SK-N-DZ (cell line): ENCODE measurements around the gene FAM118A.
"Not testable (repeated sequence)": the region's sequence is repeated elsewhere in the genome, so short reads cannot be mapped to it uniquely, and the experiment has no call there.

Experiments
- DNase-seq: peaks from one replicate; pipeline ENCODE4 v3.0.0-alpha.2; 2015; ENCODE audit warnings: low spot score

Gene FAM118A

DNA sequence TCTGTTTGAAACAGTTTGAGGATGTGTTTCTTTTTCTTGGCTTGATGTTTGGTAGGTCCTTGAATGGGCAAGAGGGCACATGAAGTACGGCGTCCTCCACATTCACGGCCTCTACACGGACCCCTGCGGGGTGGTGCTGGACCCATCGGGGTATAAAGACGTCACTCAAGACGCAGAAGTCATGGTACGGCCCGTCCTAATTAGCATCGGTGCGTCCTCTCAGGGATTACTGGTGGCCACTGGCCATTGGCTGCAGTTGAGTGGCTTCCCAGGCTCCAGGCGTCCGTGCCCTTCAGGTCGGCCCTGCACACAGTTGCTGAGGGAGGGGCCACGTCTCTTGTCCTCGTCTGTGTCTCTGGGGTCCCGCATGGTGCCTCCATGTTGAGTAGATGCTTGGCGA lies 20.8 kb downstream of the FAM118A start:
- DNase-seq, result no peak

- no peak for DNase-seq
Measured at GRCh38 chr22:45331486-45331885, 21.8 kb downstream of the FAM118A start.

- DNase-seq, result no peak
Measured at GRCh38 chr22:45332001-45332400, 22.3 kb downstream of the FAM118A start.

- no peak for DNase-seq
Measured at GRCh38 chr22:45334068-45334467, 24.3 kb downstream of the FAM118A start.

GRCh38 chr22:45334528-45334927 lies 24.8 kb downstream of the FAM118A start:
- DNase-seq, result no peak

GRCh38 chr22:45335021-45335818 lies 25.5 kb downstream of the FAM118A start:
- DNase-seq, result no peak

GRCh38 chr22:45335854-45336522 lies 26.3 kb downstream of the FAM118A start:
- no peak for DNase-seq

DNA sequence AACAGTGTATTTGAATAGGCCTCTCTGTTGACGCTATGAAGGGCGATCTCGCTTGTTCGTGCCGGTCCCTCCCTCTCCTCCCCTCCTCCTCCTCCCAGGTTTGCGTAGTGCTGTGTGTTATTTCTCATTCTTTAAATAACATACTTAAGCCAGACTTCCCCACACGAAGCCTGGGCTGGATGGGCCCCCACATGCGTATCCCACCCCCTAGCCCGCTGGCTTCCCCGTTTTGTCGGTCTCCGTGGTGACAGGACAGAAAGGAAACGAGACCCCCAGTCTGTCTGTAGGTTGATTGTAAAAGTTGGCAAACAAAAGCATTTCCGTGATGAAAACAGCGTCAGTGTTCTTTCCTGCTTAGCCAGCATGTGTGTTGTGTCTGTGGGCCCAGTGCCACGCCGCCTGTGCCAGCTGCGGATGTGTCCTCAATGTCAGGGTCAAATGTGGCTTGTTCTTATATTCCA lies 27.3 kb downstream of the FAM118A start:
- no peak for DNase-seq

GRCh38 chr22:45337536-45337935 lies 27.8 kb downstream of the FAM118A start:
- no peak for DNase-seq

- DNase-seq, result no peak
Measured at GRCh38 chr22:45338795-45339194, 29.1 kb downstream of the FAM118A start.

GRCh38 chr22:45340323-45340722 lies 30.6 kb downstream of the FAM118A start:
- DNase-seq, result no peak

DNA sequence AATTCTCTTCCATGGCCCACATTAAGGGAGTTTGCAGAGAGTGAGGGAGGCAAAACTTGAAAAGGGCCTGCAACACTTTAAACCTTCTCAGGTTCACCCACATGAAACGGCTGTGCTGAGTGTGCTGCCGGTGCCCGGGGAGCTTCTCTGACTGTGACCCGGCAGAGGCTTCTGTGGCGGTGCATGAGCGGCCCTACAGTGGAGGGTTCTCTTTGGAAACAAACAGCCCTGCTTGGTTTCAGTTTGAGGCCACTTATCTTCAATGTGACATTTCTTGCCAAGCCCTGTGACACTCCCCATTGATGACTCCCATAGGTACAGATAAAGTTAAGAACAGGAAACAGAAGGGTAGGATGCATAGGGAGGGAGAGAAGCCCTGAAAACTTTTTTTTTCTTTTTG lies 31.8 kb downstream of the FAM118A start:
- no peak for DNase-seq

DNA sequence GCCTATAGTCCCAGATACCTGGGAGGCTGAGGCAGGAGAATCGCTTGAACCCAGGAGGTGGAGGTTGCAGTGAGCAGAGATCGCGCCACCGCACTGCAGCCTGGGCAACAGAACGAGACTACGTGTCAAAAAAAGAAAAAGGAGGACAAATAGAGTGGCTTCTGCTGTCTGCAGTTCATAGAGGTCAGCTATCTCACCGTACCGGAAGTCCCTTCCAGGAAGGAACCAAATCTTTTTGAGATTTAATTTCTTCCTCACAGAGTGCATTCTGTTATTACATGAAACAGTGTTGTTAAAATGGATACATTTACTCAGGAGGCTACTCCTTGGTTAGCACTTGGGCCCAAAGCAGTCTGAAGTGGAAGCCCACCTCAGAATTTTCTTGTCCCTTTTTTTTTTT lies 33.4 kb downstream of the FAM118A start:
- DNase-seq, result no peak

DNA sequence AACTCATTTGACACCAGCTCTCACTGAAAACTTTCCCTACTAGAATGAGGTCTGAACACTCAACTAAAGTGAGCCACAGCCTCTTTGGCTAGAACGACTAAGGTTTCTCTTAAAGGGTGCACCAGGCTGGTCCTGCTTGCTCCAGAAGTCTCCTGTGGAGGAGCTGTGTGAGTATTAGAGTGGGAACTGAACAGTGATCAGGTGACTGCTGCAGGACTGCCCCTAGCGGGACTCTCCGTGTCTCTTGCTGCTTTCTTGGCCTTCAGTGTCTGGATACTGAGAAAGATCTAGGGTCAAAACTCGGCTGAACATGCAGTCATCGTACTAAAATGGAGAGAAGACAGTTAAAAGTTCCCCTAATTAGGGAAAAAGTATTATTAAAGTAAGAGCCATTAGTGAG lies 34.6 kb downstream of the FAM118A start:
- DNase-seq, result peak; percentile 17

GRCh38 chr22:45349916-45350315 lies 40.2 kb downstream of the FAM118A start:
- no peak for DNase-seq

GRCh38 chr22:45351956-45352355 lies 42.2 kb downstream of the FAM118A start:
- no peak for DNase-seq

DNA sequence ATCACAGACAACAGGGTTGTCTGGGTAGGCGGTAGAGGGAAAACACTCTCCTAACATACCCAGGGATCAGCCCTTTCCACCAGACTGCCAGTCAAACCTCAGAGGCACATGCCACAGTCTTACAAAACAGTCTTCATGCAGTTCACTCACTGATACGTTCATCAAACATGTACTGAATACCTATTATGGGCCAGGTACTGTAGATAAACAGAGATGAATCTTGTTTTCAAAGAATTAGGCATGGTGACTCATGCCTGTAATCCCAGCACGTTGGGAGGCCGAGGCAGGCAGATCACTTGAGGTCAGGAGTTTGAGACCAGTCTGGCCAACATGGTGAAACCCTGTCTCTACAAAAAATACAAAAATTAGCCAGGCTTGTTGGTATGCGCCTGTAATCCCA lies 43.0 kb downstream of the FAM118A start:
- DNase-seq, result not testable (repeated sequence)

DNA sequence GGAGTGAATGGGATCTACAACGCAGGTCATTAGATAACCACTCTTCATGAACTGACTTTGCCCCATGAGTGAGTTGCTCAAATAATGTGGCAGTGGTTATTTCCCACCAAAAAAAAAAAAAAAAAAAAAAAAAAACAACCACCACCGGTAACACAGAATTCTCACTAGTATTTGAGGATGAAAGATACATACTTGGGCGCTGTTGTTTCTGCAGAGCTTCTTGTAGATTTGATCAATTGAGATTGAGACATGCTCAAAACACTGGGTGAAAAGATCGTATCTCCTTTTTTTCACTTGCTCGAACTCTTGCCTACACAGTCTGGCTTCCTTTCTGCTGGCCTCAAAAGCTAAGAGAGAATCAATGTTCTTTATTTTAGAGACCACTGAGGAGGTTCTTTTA lies 44.1 kb downstream of the FAM118A start:
- no peak for DNase-seq

DNA sequence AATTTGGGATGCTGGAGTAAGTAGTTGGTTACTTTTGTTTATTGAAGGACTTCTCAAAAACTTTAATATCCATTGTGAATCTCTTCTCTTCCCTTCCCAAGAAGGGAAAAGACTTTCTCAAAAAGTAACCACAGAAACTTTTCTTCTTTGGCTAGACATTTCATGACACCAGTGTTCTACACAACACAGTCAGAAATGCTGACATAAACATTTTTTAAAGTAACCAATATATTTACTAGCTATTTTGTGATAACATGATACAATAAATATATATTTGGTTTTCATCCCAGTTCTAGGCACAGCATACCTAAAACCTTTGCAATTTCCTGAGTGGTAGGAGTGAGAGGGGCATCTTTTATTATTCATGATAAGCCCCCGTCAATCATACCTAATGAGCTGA lies 47.8 kb downstream of the FAM118A start:
- DNase-seq, result no peak

DNA sequence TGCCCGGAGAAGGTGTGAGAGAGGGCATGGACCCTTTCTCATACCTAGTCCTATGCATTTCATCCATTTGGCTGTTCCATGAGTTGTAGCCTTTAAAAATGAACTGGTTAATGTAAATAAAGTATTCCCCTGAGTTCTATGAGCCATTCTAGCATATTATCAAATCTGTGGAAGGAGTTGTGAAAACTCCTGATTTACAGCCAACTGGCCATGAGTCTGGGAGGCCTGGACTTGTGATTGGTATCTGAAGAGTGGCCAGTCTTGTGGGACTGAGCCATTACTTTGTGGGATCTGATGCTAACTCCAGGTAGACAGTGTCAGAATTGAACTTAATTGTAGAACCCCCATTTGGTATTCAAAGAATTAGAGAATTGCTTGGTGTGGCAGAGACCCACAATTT lies 48.4 kb downstream of the FAM118A start:
- DNase-seq, result no peak

DNA sequence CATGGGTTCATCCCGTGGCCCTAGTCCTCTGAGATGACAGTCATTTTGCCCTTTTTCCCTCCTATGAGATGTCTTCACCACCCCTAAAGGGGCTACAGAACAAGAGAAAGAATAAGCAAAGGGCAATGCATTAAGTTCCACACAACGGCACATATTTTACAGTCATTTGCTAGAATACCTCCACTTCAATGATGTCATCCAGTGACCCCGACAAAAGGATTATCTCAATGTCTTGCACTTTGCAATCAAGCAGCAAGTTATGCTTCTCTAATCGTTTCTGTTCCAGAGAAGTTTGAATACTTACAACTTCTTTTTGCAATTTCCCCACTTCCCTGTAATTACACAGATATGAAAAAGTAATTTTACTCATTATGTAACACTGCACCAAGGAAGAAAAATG lies 49.9 kb downstream of the FAM118A start:
- DNase-seq, result no peak

DNA sequence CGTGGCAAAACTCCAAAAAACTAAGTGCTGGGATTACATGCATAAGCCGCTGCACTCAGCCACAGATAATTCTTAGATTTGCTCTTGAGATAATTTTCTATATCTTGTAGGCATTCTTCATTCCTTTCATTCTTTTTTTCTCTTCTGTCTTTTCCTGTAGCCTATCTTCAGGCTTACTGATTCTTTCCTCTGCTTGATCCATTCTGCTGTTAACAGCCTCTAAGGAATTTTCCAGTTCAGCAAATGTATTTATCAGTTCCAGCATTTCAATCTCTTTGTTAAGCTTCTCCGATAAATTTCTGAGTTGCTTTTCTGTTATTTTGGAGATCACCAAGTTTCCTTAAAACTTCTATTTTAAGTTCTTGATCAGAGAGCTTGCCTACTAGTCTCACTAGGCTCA lies 57.0 kb downstream of the FAM118A start:
- DNase-seq, result no peak

GRCh38 chr22:45373592-45373991 lies 63.9 kb downstream of the FAM118A start:
- DNase-seq, result not testable (repeated sequence)
